SHP77 (cell line): ENCODE measurements around the gene RHO.

Experiments used
- DNase-seq, 2 experiments: peaks; one replicate each; lab custom pipeline; 2025; lab: John Stamatoyannopoulos, UW

RHO gene

DNA sequence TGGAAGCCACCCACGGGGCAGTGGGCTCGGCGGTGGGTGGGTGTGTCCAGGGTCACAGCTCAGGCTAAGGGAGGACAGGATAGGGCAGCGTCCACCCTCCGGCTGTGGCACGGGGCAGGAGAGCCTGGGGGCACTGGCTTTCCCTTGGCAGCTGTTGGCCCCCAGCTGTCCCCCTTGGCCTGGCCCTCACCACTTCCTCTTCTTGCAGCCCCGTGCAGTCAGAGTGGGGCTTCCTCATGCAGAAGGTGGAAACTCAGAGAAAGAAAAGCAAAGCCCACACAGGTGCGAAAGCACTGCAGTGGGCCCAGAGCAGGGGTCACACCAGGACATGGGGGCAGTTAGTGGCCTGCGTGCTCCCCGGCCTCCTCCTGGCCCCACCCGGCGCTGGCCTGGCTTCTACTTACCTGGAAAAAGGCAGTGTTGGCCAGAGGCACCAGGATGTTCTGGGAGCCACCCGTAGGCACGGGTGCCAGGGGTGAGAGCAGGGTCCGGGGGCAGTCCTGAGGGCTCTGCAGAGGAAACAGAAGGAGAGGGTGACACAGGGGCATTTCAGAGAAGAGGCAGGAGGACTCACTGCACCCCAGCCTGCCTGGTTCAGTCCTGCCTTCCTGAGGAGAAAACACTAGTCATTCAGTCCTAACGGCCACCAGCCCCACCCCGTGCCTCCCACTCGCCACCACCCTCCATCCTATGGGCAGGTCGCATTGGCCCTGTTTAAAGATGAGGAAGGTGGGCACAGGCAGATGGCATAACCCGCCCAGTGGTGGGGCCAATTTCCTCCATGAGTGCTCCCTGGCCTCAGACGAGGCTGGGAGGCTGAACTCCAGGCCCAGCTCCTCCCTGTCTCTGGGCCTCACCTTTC is 49.7 kb downstream of the RHO start:
- DNase-seq: no peak

DNA sequence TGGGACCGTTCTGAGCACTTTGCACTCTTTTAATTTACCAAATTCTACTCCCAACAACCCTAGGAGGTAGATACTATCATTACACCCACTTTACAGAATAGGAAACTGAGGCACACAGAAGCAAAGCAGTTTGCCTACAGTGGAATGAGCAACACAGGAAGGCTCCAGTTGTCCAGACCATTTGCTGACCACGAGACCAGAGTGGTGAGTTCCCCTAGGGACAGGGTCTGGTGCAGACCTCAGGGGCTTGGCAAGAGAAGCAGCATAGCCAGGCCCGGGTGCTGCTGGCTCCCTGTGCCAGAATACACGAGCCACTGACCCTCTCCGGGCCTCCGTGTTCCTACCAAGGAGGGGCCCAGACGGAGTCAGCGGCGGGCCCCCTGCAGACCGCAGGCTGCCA is 51.6 kb downstream of the RHO start:
- DNase-seq: no peak

DNA sequence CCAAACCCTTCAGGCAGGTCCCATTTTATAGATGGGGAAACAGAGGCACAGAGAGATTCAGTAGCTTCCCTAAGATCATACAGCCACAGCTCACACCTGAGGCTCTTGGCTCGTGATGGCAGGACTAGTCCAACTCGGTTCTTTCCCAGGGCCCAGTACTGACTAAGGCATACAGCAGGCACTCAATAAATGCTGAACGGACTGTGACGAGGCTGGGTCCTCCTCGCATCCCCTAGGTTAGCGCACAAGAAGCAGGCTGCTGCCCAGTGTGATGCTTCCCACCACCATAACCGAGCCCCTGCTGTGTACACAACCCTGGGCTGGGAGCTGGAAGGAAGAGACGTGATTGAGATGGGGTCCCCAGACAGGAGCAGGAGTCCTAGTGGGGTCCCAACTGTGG is 53.2 kb downstream of the RHO start:
- DNase-seq: no peak

DNA sequence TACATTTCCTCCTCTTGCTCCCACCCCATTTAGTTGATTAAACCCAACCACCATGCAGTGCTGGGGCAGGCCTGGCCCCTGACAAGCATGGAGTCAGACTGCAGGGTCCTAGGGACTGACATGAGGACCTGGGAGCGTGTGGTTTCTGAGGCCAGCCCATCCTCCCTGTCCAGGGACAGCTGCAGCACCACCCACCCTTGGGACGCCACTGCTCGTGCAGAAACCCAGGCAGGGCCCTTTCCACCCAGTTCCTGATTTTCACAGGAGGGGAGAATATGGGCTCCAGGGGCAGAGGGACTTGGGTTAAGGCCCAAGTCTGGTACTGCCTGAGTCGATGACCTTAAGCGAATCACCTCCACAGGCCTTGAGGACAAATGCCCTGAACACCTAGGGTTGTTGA is 54.4 kb downstream of the RHO start:
- no peak for DNase-seq

DNA sequence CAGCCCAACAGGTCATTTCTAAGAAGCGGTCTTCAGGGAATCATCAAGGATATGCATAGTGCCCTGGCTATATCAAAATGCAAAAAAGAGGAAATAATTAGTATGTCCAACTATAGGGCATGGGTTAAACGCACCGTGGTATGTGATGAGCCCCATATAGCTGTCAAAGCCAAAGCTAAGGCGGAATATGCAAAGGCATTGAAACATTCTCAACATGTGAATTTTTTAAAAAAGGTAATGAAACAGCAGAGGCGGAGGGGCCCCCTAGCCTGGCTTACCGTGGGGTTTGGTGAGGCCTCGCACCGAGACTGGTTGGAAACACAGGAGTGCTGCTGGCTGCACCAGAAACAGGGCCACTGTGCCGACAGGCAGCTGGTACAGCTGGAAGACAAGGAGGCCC is 54.9 kb downstream of the RHO start:
- no peak for DNase-seq

DNA sequence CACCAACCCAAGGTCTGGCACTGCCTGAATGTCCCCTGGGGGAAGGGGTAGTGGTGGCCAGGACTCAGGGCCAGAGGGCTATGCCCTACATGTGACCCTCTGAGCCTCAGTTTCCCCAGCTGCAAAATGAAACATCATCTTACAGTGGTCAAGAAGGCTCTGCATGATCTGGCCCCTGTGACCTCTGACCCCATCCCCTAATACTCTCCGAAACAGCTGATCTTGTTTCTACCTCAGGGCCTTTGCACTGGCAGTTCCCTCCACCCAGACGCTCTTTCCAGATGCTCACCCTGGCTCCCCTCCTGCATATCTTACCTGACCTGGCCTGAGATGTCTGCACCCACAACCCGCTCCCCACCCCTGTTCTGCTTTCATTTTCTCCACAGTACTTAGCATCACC is 56.2 kb downstream of the RHO start:
- DNase-seq: no peak
